GM18508 (cell line): Measurements from ENCODE around the gene TACC2.
"Not testable (repeated sequence)": the region's sequence is repeated elsewhere in the genome, so short reads cannot be mapped to it uniquely, and the experiment has no call there.

Experiments used
- ATAC-seq: cut with Tn5 transposase; IDR thresholded peaks from one replicate; pipeline ENCODE4 v1.9.1; 2021; ENCODE audit warnings: moderate number of reproducible peaks; ENCODE audit not compliant: insufficient read depth, unreplicated experiment

The TACC2 gene

DNA sequence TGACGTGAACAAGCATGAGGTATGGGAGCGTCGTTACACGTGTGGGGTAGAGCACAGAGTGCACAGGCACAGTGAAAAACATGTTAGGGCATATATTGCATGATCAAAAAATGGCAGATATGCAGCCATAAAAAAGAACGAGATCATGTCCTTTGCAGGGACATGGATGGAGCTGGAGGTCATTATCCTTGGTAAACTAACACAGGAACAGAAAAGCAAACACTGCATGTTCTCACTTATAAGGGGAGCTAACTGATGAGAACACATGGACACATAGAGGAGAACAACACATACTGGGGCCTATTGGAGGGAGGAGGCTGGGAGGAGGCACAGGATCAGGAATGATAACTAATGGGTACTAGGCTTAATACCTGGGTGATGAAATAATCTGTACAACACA lies 66.3 kb downstream of the TACC2 start:
- ATAC-seq = no peak

DNA sequence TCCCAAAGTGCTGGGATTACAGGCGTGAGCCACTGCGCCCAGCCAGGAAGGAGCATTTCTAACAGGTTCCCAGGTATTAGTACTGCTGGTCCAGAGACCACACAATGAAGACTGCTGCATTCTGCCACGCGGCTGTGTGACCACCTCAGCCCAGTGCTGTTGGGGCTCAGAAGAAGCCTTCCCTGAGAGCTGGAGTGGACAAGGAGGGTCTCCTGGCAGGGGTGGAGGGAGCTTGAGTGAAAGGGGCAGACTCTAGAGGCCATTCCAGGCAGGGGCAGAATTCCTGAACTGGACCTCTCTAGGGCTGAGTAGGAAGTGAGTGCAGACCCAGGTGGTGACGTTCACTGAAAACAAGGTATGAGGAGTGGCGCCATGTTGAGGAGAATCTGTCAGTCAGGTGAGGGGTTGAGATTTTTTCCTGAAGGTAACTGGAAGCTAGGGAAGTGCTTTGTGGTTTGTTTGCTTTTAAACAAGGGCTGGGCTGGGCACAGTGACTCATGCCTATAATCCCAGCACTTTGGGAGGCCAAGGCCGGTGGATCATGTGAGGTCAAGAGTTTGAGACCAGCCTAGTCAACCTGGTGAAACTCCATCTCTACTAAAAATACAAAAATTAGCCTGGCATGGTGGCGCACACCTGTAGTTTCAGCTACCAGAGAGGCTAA lies 67.6 kb downstream of the TACC2 start:
- no peak for ATAC-seq

DNA sequence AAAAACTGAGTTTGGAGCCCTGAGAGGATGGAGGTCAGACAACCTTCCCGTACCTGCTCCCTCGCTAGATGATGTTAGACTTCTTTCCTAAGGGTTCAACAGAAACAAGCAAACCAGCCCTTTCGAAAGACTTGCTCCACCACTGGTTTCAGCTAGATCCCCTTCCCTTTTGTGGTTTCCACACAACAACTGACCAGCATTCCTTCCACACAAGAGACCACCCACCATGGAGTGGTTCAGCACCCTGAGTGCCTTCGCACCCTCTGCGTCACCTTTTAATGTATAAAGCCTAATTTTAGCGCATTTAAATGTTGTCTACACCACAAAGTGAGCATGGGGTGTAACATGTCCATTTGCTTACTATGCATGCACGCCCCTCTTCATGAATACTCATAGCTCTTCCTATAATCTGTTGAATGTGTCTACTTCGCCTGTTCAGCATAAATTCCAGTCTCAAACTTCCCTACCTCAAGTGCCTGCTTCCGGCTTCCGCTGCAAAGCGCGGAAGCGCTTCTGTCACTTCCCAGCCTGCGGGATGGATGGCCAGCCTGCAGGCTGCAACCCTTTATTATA lies 69.0 kb downstream of the TACC2 start:
- no peak for ATAC-seq

DNA sequence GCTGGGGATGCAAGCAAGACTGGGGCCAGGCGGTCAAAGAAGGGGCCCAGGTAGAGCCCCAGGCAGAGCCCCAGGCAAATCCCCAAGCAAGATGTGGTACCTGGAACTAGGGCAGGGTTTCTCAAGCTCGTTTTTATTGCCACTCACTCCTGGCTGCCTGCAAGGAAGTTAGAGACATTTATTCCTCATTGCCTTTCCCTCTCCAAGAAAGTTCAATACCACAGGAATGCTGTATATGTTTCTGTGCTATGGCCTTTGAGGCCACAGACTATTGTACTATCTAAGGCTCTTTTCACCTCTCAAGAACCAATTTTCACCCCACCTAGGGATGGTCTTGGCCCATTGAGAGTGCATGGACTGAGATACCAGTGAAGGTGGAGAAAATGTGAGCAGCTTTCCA lies 71.3 kb downstream of the TACC2 start:
- ATAC-seq = no peak

DNA sequence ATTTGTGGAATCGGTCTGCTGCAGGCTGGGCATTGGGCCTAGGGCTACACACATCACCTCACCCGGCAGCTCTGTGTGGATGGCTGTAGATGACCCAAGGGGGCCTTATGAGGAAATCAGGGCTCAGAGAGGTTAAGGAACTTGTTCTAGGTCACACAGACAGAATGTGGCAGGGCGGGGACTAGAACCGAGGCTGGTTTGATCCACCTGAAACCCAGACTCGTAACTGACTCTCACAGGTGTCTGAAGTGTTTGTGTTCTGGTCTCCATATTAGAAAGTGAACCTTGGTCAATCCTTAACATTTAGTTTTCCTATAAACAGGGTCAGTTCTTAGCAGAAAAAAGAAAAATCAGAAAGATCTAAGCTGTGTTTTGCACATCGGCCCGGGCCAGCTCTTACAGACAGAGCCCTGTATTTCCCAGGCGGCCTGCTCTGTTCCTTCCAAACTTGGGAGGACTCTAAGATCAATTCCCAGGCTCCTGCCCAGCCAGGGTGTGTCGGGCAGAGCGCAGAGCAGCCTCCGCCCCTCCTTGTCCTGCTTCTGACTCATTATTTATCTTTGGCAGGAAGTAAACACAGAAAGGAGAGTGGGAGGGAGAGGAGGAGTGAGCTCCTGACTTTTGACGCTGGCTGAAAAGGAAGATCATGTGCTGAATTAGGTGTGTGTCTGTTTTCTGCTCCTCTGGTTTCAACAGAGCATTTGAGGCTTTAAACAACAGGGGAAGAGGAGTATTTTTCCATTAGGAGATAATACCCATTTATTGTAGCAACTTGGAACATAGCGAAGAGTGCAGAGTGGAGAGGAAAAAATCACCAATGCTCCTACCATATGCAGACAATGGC lies 74.1 kb downstream of the TACC2 start:
- ATAC-seq = no peak

DNA sequence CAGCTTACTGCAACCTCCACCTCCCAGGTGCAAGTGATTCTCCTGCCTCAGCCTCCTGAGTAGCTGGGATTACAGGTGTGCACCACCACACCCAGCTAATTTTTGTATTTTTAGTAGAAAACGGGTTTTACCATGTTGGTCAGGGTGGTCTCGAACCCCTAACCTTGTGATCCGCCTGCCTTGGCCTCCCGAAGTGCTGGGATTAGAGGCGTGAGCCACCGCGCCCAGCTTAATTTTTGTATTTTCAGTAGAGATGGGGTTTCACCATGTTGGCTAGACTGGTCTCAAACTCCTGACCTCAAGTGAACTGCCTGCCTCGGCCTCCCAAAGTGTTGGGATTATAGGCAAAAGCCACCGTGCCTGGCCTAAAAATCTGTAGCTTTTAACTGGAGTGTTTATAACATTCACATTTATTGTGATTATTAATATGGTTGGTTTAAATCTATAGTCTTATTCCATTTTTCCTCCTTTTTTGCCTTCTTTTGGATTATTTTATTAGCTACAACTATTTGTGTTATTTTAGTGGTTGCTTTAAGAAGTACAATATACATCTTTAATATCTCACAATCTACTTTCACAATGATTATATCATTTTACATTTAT lies 77.5 kb downstream of the TACC2 start:
- ATAC-seq = not testable (repeated sequence)

DNA sequence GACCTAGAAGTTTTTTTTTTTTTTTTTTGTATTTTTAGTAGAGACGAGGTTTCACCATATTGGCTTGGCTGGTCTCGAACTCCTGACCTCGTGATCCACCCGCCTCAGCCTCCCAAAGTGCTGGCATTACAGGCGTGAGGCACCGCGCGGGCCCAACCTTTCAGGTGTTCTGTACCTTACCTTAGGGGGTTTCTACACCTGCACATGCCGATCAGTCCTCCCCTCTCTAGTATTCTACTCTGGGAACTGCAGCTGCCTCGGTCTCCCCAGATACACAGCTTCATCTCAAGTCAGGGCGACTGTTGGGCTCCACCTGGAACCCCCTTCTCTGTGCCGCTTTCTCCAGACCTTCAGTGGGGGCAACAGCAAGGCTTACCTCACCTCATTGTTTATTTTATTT lies 79.9 kb downstream of the TACC2 start:
- ATAC-seq = no peak

DNA sequence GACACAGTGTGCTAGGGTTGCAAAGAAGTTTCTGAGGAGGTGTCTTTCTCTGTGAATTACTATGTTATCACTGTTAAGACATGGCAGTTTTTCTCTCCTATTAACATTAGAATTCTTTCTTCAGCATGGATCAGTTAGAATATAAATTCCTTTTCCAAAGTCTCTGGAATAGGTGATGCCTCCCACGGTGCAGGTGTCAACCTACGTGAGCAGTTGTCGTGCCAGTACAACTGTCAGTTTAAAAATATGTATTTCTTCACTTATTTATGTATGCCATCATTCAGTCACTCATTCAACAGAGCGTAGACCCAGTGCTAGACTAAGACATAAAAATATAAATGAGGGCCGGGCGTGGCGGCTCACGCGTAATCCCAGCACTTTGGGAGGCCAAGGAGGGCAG lies 83.5 kb downstream of the TACC2 start:
- ATAC-seq = no peak

DNA sequence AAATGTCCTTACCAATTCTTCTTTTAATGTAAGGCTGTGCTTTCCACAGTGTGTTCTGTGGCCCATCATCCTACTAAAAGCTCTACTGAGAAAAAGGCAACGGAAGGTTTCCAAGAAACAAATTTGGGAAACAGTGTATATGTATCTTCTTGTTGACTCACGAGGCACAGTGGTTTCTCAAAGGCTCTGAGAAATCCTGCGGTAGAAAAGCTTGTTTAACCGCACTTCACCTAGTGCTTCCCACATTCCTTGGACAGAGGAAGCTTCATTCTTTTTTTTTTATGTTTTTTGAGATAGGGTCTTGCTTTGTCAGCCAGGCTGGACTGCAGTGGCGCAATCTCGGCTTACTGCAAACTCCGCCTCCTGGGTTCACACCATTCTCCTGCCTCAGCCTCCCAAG lies 84.5 kb downstream of the TACC2 start:
- no peak for ATAC-seq

DNA sequence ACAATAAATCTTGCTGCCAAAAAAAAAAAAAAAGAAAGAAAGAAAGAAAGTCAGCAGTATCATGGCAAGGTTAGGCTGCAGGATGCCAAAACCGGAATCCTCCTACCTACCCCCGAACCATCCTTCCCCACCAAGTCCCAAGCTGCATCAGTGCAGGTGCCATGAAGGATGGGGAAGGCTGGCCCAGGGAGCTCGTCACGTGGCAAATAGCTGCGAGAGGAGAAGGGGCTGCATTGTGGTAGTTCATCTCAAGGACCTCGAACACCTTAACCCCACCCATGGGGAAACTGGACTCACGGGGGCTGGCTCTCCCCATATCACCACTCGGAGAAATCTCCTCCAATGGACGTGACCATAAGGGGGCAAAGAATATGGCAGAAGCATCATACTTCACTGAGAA lies 86.2 kb downstream of the TACC2 start:
- no peak for ATAC-seq

DNA sequence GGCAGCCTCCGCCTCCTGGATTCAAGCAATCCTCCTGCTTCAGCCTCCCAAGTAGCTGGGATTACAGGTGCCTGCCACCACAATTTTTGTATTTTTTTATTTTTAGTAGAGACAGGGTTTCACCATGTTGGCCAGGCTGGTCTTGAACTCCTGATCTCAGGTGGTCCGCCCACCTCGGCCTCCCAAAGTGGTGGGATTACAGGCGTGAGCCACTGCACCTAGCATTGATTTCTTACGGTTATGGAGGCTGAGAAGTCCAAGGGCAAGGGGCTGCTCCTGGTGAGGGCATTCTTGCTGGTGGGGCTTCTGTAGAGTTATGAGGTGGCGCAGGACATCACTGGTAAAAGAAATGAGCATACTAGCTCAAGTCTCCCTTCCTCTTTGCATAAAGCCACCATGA lies 86.9 kb downstream of the TACC2 start:
- not testable (repeated sequence) for ATAC-seq

DNA sequence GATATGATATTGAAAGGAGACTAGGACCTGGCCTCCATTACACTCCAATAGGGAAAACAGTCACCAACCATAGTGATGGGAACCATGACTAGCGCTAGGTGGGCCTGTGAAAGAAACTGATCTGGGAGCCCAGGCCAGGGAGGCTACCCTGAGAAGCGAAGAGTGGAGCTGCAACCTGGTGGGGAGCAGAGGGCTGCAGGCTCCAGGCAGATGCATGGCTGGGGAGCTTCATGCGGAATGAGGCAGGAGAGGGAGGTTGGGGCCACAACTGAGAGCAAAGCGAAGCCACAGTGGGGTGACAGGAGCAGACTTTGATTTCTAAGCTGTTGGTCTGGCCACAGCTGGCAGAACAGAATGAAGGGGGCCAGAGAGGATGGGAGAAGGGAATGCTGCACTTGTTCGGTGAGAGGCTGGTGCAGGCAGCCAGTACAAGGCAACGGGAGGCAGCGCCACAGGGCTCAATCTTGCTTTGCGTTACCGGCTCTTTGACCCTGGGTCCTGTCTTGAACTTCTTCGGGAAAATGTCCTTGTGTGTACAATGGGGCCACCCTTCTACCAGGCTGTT lies 88.4 kb downstream of the TACC2 start:
- ATAC-seq = no peak

DNA sequence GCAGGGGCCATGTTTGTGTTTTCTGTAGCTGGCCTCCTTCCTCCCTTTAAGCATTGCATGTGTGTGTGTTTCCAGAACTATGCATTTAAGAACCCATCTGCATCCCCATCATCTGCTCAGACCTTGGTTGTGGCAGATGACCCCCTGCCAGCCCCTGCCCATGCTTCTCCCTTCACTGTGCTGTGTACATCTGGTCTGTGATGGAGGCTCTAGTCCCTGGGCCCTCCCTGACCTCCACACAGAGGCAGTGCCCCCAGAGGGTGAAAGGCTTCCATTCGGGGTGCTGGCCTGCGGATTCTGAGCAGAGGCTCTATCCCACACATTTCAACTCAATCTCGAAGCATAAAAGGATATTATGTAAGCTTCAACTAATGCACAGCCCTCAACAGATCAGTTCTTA lies 89.4 kb downstream of the TACC2 start:
- ATAC-seq = no peak

DNA sequence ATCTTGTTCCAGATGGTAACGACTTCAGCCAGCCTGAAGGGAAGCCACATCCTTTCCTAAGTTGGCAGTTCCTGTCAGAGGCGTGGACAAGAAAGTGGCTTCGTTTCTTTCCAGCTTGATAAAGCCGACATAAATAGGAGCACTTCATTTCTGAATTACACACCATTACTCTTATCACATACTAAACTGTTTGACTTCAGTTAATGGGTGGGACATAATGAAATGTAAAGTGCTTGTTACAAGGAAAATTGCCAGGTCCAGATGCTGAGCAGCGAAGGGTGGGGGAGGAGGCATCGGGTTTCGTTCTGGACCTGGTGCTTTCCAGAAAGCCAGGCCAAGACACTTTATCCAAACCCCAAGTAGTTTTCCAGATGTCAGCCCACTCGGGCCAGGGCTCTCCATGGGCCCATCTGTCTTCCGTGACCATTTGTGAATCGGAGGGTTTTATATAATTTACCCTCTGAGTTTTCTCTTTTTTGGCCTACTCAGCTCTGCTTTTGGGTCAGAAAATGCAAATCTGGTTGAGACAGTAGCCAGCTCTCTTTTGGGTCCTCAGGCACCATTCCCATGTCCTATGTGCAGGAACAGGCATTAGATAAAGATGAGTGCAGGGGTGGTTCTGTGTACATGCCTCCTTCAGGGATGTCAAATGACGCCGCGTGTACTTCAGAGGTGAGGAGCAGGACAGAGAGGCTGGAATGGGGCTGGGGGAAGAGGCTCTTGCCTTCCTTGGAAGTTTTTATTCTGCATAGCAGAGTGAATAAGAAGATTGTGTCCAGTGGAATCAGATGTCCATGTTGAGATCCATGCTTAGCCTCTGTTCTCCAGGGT lies 90.2 kb downstream of the TACC2 start:
- no peak for ATAC-seq

DNA sequence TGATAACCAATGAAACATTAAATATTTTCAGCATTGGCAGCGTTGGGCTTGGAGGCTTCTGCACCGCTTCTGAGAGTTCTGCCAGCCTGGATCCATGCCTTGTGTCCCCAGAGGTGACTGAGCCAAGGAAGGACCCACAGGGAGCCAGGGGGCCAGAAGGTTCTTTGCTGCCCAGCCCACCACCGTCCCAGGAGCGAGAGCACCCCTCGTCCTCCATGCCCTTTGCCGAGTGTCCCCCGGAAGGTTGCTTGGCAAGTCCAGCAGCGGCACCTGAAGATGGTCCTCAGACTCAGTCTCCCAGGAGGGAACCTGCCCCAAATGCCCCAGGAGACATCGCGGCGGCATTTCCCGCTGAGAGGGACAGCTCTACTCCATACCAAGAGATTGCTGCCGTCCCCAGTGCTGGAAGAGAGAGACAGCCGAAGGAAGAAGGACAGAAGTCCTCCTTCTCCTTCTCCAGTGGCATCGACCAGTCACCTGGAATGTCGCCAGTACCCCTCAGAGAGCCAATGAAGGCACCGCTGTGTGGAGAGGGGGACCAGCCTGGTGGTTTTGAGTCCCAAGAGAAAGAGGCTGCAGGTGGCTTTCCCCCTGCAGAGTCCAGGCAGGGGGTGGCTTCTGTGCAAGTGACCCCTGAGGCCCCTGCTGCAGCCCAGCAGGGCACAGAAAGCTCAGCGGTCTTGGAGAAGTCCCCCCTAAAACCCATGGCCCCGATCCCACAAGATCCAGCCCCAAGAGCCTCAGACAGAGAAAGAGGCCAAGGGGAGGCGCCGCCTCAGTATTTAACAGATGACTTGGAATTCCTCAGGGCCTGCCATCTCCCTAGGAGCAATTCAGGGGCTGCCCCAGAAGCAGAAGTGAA lies 93.9 kb downstream of the TACC2 start:
- ATAC-seq = no peak

DNA sequence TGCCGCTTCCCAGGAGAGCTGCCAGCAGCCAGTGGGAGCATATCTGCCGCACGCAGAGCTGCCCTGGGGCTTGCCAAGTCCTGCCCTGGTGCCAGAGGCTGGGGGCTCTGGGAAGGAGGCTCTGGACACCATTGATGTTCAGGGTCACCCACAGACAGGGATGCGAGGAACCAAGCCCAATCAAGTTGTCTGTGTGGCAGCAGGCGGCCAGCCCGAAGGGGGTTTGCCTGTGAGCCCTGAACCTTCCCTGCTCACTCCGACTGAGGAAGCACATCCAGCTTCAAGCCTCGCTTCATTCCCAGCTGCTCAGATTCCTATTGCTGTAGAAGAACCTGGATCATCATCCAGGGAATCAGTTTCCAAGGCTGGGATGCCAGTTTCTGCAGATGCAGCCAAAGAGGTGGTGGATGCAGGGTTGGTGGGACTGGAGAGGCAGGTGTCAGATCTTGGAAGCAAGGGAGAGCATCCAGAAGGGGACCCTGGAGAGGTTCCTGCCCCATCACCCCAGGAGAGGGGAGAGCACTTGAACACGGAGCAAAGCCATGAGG lies 94.6 kb downstream of the TACC2 start:
- ATAC-seq = no peak

DNA sequence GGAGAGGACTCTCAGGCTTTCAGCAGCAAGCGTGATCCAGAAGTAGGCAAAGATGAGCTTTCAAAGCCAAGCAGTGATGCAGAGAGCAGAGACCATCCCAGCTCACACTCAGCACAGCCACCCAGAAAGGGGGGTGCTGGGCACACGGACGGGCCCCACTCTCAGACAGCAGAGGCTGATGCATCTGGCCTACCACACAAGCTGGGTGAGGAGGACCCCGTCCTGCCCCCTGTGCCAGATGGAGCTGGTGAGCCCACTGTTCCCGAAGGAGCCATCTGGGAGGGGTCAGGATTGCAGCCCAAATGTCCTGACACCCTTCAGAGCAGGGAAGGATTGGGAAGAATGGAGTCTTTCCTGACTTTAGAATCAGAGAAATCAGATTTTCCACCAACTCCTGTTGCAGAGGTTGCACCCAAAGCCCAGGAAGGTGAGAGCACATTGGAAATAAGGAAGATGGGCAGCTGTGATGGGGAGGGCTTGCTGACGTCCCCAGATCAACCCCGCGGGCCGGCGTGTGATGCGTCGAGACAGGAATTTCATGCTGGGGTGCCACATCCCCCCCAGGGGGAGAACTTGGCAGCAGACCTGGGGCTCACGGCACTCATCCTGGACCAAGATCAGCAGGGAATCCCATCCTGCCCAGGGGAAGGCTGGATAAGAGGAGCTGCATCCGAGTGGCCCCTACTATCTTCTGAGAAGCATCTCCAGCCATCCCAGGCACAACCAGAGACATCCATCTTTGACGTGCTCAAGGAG lies 95.5 kb downstream of the TACC2 start:
- ATAC-seq = no peak

DNA sequence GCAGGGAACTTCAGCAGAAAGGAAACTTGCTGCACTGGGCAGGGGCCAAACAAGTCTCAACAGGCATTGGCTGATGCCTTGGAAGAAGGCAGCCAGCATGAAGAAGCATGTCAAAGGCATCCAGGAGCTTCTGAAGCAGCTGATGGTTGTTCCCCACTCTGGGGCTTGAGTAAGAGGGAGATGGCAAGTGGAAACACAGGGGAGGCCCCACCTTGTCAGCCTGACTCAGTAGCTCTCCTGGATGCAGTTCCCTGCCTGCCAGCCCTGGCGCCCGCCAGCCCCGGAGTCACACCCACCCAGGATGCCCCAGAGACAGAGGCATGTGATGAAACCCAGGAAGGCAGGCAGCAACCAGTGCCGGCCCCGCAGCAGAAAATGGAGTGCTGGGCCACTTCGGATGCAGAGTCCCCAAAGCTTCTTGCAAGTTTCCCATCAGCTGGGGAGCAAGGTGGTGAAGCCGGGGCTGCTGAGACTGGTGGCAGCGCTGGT lies 96.5 kb downstream of the TACC2 start:
- ATAC-seq = no peak
